ENCODE results near the gene EPB41L5.

DNA sequence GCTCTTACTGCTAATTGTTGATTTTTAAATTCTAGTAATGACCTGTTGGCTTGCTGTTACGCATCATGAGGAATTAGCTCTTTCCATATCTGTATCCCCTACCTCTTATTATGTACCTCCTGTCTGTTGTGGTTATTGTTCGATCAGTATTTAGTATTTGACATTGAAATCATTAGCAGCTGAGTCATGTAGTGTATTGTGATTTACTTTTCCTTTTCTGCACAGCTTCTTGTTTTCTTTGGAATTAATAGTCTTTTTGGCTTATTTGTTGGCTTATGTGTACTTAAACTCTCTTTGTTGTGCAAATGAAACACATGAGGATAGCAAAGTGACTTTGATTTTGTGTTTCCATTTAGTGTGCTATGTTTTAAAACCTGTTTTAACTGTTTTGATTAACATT is 4.3 kb downstream of the EPB41L5 start:
- no peak for TF ChIP-seq EZH2 (IDR thresholded peaks at IDR 0.05)
- no peak for TF ChIP-seq POLR2AphosphoS5 (IDR thresholded peaks at IDR 0.05; ENCODE audit: borderline replicate concordance, low read depth, low read length)

All from SK-N-MC (cell line).